GM23248 (cell line): Measurements from ENCODE around the gene PISD.

ENCODE experiments used
- EZH2 ChIP-seq: fragments of 200-600 bp; sonication (generic); IDR thresholded peaks from 2 replicates; pipeline ENCODE4 v1.6.1; 2018; ENCODE audit warnings: antibody characterized with exemption, mild to moderate bottlenecking; ENCODE audit not compliant: insufficient read depth, poor library complexity, severe bottlenecking
- EZH2phosphoT487 ChIP-seq: fragments of 200-600 bp; sonication (generic); IDR thresholded peaks from 2 replicates; pipeline ENCODE4 v1.6.1; 2018; ENCODE audit warnings: antibody characterized with exemption, moderate library complexity, mild to moderate bottlenecking, low read depth; ENCODE audit not compliant: insufficient read depth

GRCh38 chr22:31602259-31602952 lies 59.6 kb downstream of the PISD start:
- TF ChIP-seq EZH2 (no peak), EZH2phosphoT487 (no peak)
